Peyer's patch (tissue), 4 donors: ENCODE results near the gene ARHGAP5.

ENCODE experiments used
- POLR2A ChIP-seq, 2 donors: fragments of 450-650 bp; IDR thresholded peaks; one replicate each; pipeline ENCODE4 v1.5.1; 2017; ENCODE audit warnings: antibody characterized with exemption in 2 of 2, mild to moderate bottlenecking in 2 of 2, moderate library complexity in 2 of 2
- TF ChIP-seq, protein P1 (sequence below), 6 experiments: fragments of 450-650 bp in 4 of 6; fragments of 200-600 bp in 2 of 6; sonication (generic) in 1 of 6; IDR thresholded peaks; one replicate each; pipeline ENCODE4 v1.5.1; 2017 to 2019; ENCODE audit warnings: antibody characterized with exemption in 6 of 6, mild to moderate bottlenecking in 3 of 6, moderate library complexity in 1 of 6

DNA sequence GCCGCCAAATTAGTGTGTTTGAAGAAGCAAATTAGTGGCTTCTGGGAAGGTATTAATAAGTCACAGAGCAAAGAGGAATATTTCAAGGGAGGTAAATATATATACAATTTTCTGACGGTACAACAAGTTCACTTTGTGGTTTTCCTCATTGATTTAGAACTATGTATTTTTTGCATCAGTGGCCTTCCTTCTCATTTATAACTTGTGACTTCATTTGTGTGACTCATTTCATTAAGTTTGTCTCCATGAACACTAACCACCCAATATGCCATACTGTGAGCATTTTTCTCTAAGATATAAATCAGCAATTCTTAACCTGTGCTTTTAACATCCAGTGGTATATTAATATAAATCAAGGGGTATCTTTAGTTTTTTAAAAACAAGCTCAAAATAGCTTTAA lies 29.3 kb upstream of the ARHGAP5 start:
- TF ChIP-seq, protein P1, sequence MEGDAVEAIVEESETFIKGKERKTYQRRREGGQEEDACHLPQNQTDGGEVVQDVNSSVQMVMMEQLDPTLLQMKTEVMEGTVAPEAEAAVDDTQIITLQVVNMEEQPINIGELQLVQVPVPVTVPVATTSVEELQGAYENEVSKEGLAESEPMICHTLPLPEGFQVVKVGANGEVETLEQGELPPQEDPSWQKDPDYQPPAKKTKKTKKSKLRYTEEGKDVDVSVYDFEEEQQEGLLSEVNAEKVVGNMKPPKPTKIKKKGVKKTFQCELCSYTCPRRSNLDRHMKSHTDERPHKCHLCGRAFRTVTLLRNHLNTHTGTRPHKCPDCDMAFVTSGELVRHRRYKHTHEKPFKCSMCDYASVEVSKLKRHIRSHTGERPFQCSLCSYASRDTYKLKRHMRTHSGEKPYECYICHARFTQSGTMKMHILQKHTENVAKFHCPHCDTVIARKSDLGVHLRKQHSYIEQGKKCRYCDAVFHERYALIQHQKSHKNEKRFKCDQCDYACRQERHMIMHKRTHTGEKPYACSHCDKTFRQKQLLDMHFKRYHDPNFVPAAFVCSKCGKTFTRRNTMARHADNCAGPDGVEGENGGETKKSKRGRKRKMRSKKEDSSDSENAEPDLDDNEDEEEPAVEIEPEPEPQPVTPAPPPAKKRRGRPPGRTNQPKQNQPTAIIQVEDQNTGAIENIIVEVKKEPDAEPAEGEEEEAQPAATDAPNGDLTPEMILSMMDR (IDR thresholded peaks at IDR 0.05) = no peak
- TF ChIP-seq POLR2A (IDR thresholded peaks at IDR 0.05) = no peak
